Astrocyte (in vitro differentiated cells and primary cell): ENCODE data around the gene GALNT17.

Source experiments
- EZH2 ChIP-seq: IDR thresholded peaks from 2 replicates; pipeline ENCODE4 v1.6.1; 2012; ENCODE audit warnings: mild to moderate bottlenecking, low read length, inconsistent platforms; ENCODE audit not compliant: insufficient read depth
- TF ChIP-seq, protein P1 (sequence below): IDR thresholded peaks from 2 replicates; pipeline ENCODE4 v1.5.1; 2011; ENCODE audit warnings: low read depth, mild to moderate bottlenecking, inconsistent platforms, low read length, moderate library complexity; ENCODE audit not compliant: insufficient read depth

DNA sequence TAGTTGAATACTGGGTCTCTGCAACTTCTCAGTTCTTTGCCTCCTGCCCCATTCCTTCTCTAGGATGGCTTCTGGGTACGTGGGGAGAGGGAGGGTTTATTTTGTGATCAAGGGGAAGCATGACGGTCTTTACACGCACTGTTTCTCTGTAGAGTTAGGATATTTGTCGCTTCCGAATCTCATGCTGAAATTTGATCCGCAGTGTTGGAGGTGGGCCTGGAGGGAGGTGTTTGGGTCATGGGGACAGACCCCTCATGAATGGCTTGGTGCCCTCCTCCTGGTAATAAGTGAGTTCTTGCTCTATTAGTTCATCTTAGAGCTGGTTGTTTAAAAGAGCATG is 311.2 kb downstream of the GALNT17 start:
- TF ChIP-seq, protein P1, sequence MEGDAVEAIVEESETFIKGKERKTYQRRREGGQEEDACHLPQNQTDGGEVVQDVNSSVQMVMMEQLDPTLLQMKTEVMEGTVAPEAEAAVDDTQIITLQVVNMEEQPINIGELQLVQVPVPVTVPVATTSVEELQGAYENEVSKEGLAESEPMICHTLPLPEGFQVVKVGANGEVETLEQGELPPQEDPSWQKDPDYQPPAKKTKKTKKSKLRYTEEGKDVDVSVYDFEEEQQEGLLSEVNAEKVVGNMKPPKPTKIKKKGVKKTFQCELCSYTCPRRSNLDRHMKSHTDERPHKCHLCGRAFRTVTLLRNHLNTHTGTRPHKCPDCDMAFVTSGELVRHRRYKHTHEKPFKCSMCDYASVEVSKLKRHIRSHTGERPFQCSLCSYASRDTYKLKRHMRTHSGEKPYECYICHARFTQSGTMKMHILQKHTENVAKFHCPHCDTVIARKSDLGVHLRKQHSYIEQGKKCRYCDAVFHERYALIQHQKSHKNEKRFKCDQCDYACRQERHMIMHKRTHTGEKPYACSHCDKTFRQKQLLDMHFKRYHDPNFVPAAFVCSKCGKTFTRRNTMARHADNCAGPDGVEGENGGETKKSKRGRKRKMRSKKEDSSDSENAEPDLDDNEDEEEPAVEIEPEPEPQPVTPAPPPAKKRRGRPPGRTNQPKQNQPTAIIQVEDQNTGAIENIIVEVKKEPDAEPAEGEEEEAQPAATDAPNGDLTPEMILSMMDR, result no peak
- TF ChIP-seq EZH2, result no peak
